IPS DF 6.9 (cell line): Measurements from ENCODE around the gene PLD5.

Source experiments
- DNase-seq: peaks from one replicate; pipeline ENCODE4 v3.0.0-alpha.2; 2013; ENCODE audit warnings: low read depth, low spot score
- H3K27ac ChIP-seq: one replicate; pipeline ENCODE4 v1.5.1; 2013; ENCODE audit warnings: low read length, control low read depth
- H3K27me3 ChIP-seq: 2 replicates; pipeline ENCODE4 v1.6.1; 2013; ENCODE audit warnings: mild to moderate bottlenecking, low read length; ENCODE audit not compliant: control insufficient read depth, insufficient read depth
- H3K36me3 ChIP-seq: 2 replicates; pipeline ENCODE4 v1.6.1; 2013; ENCODE audit warnings: low read length; ENCODE audit not compliant: control insufficient read depth, insufficient read depth
- H3K4me1 ChIP-seq: 2 replicates; pipeline ENCODE4 v1.6.1; 2013; ENCODE audit warnings: low read length; ENCODE audit not compliant: control insufficient read depth, insufficient read depth
- H3K4me3 ChIP-seq: 2 replicates; pipeline ENCODE4 v1.5.1; 2013; ENCODE audit warnings: mild to moderate bottlenecking, low read length
- H3K9me3 ChIP-seq: 2 replicates; pipeline ENCODE4 v1.6.1; 2013; ENCODE audit warnings: low read length, inconsistent platforms; ENCODE audit not compliant: control insufficient read depth, insufficient read depth
- WGBS: extraction: QIAGEN DNeasy Blood & Tissue Kit; methylation state at CpG from one replicate; pipeline ENCODE4 v1.1.7; 2013; ENCODE audit warnings: mixed read lengths, missing lambda C conversion rate; ENCODE audit not compliant: insufficient read length, insufficient coverage; 5-methylcytosine and 5-hydroxymethylcytosine counted together

PLD5 gene

GRCh38 chr1:242524571-242525359 is at the start of gene PLD5:
Gene PLD5 (minus strand): TSS chr1:242524697.
- H3K4me1 ChIP-seq: no peaks in the 10 kb centered on the region
- H3K36me3 ChIP-seq: no peaks in the 10 kb centered on the region
- peaks cover 9% of the 10 kb centered on the region; the same call in 1 of the 2 replicates for H3K27me3 ChIP-seq
- no peak for DNase-seq
- peak within 1 kb of the TSS; percentile 63; the same call in 1 of the 2 replicates for H3K4me3 ChIP-seq
- no peak within 1 kb of the TSS for H3K27ac ChIP-seq
- no CpG with 5 or more reads among the region's 77 CpGs for WGBS
- H3K9me3 ChIP-seq: no peaks in the 10 kb centered on the region

GRCh38 chr1:242569867-242570266 is 45.4 kb upstream of the PLD5 start:
- Histone ChIP-seq H3K4me1 (no peaks in the 10 kb centered on the region), H3K27me3 (no peaks in the 10 kb centered on the region), H3K4me3 (no peak overlapping the region), H3K36me3 (no peaks in the 10 kb centered on the region), H3K9me3 (no peaks in the 10 kb centered on the region; the same call in 1 of the 2 replicates), H3K27ac (no peak overlapping the region)
- no CpG with 5 or more reads among the region's 1 CpG for WGBS
- no peak for DNase-seq

DNA sequence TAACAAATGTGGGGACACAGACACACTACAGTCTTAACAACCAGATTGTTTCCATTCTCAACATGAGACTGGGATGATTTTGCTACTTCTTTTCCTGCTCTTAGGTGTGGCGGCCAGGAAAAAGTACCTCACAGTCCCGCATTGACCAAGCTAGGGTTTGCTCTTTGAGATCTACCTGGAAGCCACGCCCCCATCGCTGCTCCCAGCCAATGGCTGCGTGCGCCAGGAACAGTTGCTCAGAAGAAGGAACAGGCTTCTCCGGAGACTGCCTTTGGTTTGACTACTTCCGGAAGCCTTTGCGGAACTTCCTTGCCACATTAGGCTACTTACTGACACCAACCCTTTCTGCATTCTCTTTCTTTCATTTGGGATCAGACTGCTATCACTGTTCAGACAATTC is 44.2 kb upstream of the PLD5 start:
- no peaks in the 10 kb centered on the region for H3K27me3 ChIP-seq
- H3K36me3 ChIP-seq: no peaks in the 10 kb centered on the region
- H3K9me3 ChIP-seq: no peaks in the 10 kb centered on the region; the same call in 1 of the 2 replicates
- H3K27ac ChIP-seq: no peak overlapping the region
- DNase-seq: no peak
- no peaks in the 10 kb centered on the region for H3K4me1 ChIP-seq
- WGBS: no CpG with 5 or more reads among the region's 9 CpGs
- no peak overlapping the region for H3K4me3 ChIP-seq

DNA sequence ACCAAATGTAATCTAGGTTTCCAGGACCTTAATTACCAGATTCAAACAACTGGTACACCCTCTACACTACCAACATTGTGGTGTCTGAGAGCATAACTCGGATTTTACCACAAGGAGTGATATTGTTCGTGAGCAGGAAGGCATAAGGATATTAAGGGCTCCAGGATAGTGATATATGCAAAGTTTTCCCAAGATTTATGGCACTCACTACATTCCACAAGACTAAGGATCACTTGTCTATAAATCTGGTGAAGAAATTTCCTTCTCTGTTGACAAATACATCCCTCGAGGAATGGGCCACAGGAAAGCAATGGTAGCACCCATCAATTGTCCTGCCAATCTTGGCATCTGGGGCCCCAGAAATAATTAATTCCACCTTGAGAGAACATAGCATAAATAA is 43.1 kb upstream of the PLD5 start:
- Histone ChIP-seq H3K4me3 (no peak overlapping the region), H3K9me3 (no peaks in the 10 kb centered on the region; the same call in 1 of the 2 replicates), H3K36me3 (no peaks in the 10 kb centered on the region), H3K27ac (no peak overlapping the region), H3K27me3 (no peaks in the 10 kb centered on the region), H3K4me1 (no peaks in the 10 kb centered on the region)
- DNase-seq: no peak
- WGBS: no CpG with 5 or more reads among the region's 3 CpGs

DNA sequence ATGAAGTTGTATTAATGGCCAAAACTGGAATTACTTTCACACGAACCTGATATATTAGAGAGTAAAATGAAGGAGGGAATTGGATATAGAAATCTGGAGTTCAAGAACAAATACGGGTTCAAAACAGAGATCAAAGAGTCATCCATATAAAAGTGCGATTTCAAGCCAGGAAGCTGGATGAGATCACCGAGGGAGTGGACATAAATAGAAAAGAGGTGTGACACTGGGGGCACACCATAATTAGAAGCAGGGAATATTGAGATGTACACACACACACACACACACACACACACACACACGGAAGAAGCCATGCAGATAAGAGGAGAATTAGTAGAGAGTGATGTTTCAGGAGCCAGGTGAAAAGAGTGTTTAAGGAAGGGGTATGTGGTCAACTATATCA is 32.3 kb upstream of the PLD5 start:
- Histone ChIP-seq H3K4me1 (0 out of 2 replicates have a peak, but pooled peaks cover 1% of the 10 kb centered on the region), H3K27ac (no peak overlapping the region), H3K4me3 (no peak overlapping the region), H3K9me3 (no peaks in the 10 kb centered on the region), H3K27me3 (no peaks in the 10 kb centered on the region), H3K36me3 (no peaks in the 10 kb centered on the region)
- no CpG with 5 or more reads among the region's 5 CpGs for WGBS
- DNase-seq: no peak

DNA sequence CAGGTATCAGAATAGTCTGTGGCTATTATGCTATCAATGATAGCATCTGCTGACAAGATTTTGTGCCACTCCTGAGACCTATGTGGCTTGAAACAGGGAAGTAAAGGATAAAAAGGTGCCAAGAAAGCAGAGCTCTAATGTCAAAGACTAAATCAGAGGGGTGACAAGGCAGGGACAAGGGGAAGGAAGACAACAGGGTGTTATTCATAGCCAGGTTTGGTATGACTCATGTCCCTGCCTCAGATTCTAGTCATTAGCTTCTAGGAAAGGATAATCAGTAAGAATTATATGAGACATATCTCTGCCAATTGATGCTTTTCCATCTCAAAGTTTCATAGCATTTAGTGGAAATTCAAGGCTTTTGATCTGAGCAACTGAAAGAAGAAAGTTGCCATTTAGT is 31.8 kb upstream of the PLD5 start:
- no peaks in the 10 kb centered on the region for H3K9me3 ChIP-seq
- no peak for DNase-seq
- no peak overlapping the region for H3K27ac ChIP-seq
- H3K36me3 ChIP-seq: no peaks in the 10 kb centered on the region
- no peaks in the 10 kb centered on the region for H3K27me3 ChIP-seq
- H3K4me3 ChIP-seq: no peak overlapping the region
- H3K4me1 ChIP-seq: 0 out of 2 replicates have a peak, but pooled peaks cover 1% of the 10 kb centered on the region

DNA sequence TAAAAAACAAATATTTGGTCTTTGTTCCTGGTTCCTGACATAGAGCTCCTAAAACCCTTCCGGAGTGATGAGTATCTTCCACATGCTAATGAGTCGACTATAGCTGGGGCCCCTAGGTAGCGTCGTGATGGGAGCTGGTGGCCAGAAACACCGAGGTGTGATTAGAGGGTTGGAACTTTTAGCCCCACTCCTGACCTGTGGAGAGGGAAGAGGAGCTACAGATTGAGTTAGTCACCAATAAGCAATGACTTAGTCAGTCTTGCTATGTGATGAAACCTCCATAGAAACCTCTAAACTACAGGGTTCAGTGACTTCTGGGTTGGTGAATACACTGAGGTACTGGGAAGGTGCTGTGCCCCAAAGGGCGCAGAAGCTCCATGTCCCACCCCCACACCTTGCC is 30.1 kb upstream of the PLD5 start:
- no peak for DNase-seq
- no peaks in the 10 kb centered on the region for H3K27me3 ChIP-seq
- H3K27ac ChIP-seq: no peak overlapping the region
- WGBS: no CpG with 5 or more reads among the region's 6 CpGs
- no peaks in the 10 kb centered on the region for H3K36me3 ChIP-seq
- no peaks in the 10 kb centered on the region for H3K9me3 ChIP-seq
- H3K4me1 ChIP-seq: 0 out of 2 replicates have a peak, but pooled peaks cover 1% of the 10 kb centered on the region
- no peak overlapping the region for H3K4me3 ChIP-seq

DNA sequence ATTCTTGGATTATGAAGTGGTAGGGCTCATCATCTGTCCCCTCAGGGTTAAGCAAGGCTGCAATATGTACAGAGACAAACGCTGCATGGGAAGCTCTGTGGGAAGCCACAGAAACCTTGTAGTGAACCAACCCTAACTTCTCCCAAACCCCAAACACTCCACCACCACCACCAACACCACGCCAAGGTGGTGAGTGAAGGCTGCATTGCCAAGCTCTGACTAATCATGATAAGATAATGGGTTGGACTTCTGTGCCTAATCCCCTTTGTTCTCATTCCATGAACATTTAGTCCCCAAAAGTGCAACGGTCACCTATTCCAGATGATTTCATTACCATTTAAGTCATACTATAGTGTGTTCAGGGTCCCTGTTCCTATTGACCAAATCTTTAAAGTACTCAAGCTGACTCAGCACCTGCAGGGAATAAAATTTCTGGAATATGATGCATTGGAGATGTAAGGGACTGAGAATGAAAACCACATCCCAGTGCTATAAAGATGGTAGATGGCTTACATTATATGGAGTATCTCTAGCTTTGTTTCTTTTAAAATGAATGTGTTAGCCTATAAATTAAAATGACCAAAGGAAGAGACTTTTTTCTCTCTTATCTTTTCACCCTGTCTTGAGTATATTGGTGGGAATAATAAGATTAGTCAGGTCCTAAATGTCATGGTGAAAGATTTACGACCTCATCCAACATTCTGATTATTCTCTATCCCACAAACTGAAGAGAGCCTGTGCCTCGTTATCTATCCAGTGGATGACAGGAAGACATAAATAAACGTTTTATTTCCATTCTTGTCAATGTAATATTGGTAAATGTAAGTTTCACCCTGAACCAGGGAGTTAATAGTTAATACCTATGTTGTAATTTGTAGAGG is 22.6 kb upstream of the PLD5 start:
- DNase-seq: no peak
- H3K36me3 ChIP-seq: no peaks in the 10 kb centered on the region
- H3K4me3 ChIP-seq: no peak overlapping the region
- no peak overlapping the region for H3K27ac ChIP-seq
- H3K4me1 ChIP-seq: no peaks in the 10 kb centered on the region
- no peaks in the 10 kb centered on the region for H3K9me3 ChIP-seq
- no CpG with 5 or more reads among the region's 6 CpGs for WGBS
- H3K27me3 ChIP-seq: no peaks in the 10 kb centered on the region

DNA sequence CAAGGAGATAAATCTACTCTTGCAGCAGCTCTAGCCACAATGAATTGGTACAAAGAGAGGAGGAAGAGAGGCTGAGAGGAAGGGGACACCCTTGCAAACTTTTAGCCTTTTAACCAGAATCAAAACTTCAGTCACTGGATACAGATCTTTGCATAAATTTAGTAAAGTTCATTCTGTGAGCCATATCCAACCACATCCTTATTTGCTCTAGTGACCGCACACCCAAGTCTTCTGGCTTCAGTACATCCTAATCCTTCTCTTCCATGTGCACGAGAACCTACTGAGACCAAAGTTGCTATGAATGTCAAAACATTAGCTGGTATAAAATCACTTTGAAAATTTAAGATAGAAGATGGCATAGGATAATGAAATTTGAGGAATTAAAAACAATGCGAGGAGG is 21.9 kb upstream of the PLD5 start:
- no peaks in the 10 kb centered on the region for H3K9me3 ChIP-seq
- no peaks in the 10 kb centered on the region for H3K4me1 ChIP-seq
- no CpG with 5 or more reads among the region's 3 CpGs for WGBS
- H3K4me3 ChIP-seq: no peak overlapping the region
- DNase-seq: no peak
- no peak overlapping the region for H3K27ac ChIP-seq
- H3K27me3 ChIP-seq: no peaks in the 10 kb centered on the region
- no peaks in the 10 kb centered on the region for H3K36me3 ChIP-seq

GRCh38 chr1:242544071-242544470 is 19.6 kb upstream of the PLD5 start:
- Histone ChIP-seq H3K4me1 (no peaks in the 10 kb centered on the region), H3K27me3 (no peaks in the 10 kb centered on the region), H3K27ac (no peak overlapping the region), H3K36me3 (no peaks in the 10 kb centered on the region), H3K4me3 (no peak overlapping the region), H3K9me3 (no peaks in the 10 kb centered on the region)
- DNase-seq: no peak
- no CpG with 5 or more reads among the region's 2 CpGs for WGBS
